Right atrium auricular region (tissue), 2 donors: ENCODE measurements around the gene TENM4. TPM values are rescaled to one million over a fixed set of nuclear protein-coding genes. Genes with fewer than 3 reads are reported as not detected.
"Not testable (repeated sequence)": the region's sequence is repeated elsewhere in the genome, so short reads cannot be mapped to it uniquely, and the experiment has no call there.

ENCODE experiments used
- DNase-seq: peaks from one replicate; pipeline ENCODE4 v3.0.0-alpha.2; 2019; ENCODE audit warnings: low spot score
- H3K27ac ChIP-seq, 2 donors: fragments of 200-600 bp; sonication (generic); 1 replicate in 1 of 2; 2 replicates in 1 of 2; pipeline ENCODE4 v1.5.1; 2016 to 2019
- H3K27me3 ChIP-seq, 2 donors: fragments of 200-600 bp; sonication (generic); one replicate each; pipeline versions ENCODE4 v1.5.1 to v1.6.0; 2017 to 2019
- H3K36me3 ChIP-seq: fragments of 200-600 bp; sonication (generic); one replicate; pipeline ENCODE4 v1.5.1; 2016
- H3K4me1 ChIP-seq, 2 donors: fragments of 200-600 bp; sonication (generic); one replicate each; pipeline versions ENCODE4 v1.5.1 to v1.6.0; 2017 to 2019
- H3K4me3 ChIP-seq, 2 donors: fragments of 200-600 bp; sonication (generic); 1 replicate in 1 of 2; 2 replicates in 1 of 2; pipeline ENCODE4 v1.5.1; 2017 to 2019; ENCODE audit warnings: mild to moderate bottlenecking in 1 of 2, moderate library complexity in 1 of 2
- H3K9me3 ChIP-seq, 2 donors: fragments of 200-600 bp; sonication (generic); one replicate each; pipeline ENCODE4 v1.5.1; 2019
- CTCF ChIP-seq, 2 donors: fragments of 200-600 bp; sonication (generic); IDR thresholded peaks; one replicate each; pipeline ENCODE4 v1.5.1; 2019; ENCODE audit warnings: antibody characterized with exemption in 2 of 2
- total RNA-seq, 2 donors: library from RNA; depleted of rRNA; stranded (reverse); fragments of >200 nt; gene quantifications; one replicate each; pipeline ENCODE4 v1.1.0, GENCODE V29; 2016

The TENM4 gene
- total RNA-seq, 2 donors from 2014 or later: 0.30 to 0.98 TPM

DNA sequence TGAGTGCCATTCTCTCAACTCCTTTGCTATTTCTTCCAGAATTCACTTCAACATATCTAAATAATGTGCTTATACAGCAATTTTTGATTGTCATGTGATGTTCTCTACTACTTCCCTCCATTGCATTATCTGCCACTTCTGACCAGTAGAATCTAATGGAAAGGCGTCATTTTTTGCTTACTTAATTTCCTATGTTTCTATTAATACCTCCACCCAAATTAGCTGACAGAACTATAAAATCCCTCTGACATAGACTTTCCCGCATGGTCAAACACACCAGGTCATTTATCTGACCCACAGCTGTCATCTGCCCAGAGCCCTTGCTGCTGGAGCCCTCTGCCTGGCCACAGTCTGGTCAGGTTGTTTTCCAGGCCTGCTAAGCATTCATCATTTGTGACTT is 607.6 kb downstream of the TENM4 start:
- no peaks in the 10 kb centered on the region for H3K9me3 ChIP-seq
- H3K27ac ChIP-seq: no peak overlapping the region
- H3K36me3 ChIP-seq: no peaks in the 10 kb centered on the region
- H3K4me3 ChIP-seq: no peak overlapping the region
- H3K27me3 ChIP-seq: no peaks in the 10 kb centered on the region
- DNase-seq: no peak
- TF ChIP-seq CTCF (IDR thresholded peaks at IDR 0.05): no peak
- no peaks in the 10 kb centered on the region for H3K4me1 ChIP-seq

DNA sequence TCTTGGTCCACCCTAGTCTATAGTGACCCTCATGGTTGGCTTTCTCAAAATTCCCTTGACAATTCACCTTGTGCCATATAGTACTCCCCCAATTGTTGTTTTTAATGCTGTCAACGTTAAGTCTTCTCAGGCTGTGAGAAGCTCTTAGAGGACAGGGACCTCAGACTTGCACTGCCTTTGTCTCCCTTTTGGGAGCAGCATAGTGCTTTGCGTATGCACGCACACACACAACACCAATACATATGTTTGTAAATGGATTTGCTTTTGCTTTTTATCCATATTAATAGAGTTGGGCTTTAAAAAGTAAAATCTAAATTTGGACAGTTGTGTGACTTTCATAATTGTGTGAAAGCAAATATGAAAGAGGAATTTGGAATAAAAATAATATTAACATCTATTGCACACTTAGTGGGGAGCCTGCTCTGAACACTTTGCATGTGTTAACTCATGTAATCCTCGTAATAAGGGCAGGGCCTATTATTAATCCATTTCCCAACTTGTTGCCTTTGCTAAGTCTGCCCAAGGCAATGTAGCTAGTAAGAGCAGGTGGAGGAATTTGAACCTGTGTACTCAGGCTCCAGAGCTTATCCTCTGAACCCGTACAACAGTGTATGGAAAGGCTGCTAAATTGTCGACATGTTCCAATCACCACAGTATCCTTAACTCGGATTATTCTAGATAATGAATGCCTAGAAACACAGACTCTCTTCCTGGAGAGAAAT is 608.4 kb downstream of the TENM4 start:
- no peaks in the 10 kb centered on the region for H3K27me3 ChIP-seq
- no peak overlapping the region for H3K4me3 ChIP-seq
- DNase-seq: no peak
- H3K36me3 ChIP-seq: no peaks in the 10 kb centered on the region
- no peaks in the 10 kb centered on the region for H3K9me3 ChIP-seq
- H3K27ac ChIP-seq: no peak overlapping the region
- H3K4me1 ChIP-seq: no peaks in the 10 kb centered on the region
- no peak for TF ChIP-seq CTCF (IDR thresholded peaks at IDR 0.05)

DNA sequence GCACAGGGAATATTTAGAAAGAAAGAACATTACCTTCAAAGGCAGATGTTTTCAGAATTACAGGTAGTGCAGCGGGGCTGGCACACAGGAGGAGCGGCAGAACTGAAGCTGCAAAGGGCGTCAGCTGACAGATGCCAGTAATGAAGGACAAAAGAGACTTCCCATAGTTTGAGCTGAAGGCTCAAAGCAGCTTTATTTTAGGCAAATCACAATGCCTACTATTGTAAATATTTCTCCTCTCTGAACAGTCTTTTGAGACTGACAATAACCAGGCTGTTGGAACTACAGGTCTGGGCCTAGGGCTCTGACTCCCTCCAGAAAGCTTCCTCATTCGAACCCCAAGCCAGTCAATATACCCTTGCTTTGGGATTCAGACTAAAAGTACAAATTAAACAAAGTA is 609.3 kb downstream of the TENM4 start:
- Histone ChIP-seq H3K27ac (no peak overlapping the region), H3K4me1 (no peaks in the 10 kb centered on the region), H3K27me3 (no peaks in the 10 kb centered on the region), H3K4me3 (no peak overlapping the region), H3K36me3 (no peaks in the 10 kb centered on the region), H3K9me3 (no peaks in the 10 kb centered on the region)
- TF ChIP-seq CTCF (IDR thresholded peaks at IDR 0.05): no peak
- DNase-seq: no peak

GRCh38 chr11:78830277-78830819 is 610.5 kb downstream of the TENM4 start:
- H3K9me3 ChIP-seq: no peaks in the 10 kb centered on the region
- no peak overlapping the region for H3K4me3 ChIP-seq
- H3K4me1 ChIP-seq: no peaks in the 10 kb centered on the region
- DNase-seq: no peak
- TF ChIP-seq CTCF (IDR thresholded peaks at IDR 0.05): no peak
- H3K36me3 ChIP-seq: no peaks in the 10 kb centered on the region
- H3K27me3 ChIP-seq: no peaks in the 10 kb centered on the region
- no peak overlapping the region for H3K27ac ChIP-seq

DNA sequence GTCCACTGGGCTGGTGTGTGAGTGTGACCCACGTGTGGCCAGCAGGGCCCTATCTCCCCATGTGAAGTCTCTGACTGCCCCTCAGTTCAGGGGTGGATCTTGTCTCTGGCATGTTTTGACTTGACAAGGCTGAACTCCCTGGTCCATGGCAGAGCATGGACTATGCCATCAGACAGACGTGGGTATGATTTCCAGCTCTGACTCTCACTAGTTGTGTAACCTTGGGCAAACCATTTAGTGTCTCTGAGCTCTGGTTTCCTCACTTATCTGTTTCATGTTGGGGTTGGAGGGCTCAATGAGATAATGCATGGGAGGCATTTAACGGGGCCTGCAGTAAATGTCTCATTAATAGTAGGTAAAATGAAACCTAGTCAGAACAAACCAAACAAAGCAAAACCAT is 611.7 kb downstream of the TENM4 start:
- no peak for DNase-seq
- TF ChIP-seq CTCF (IDR thresholded peaks at IDR 0.05): no peak
- Histone ChIP-seq H3K4me3 (no peak overlapping the region), H3K27ac (peak overlapping the region in 1 of 2 donors; percentile 38), H3K27me3 (no peaks in the 10 kb centered on the region), H3K36me3 (no peaks in the 10 kb centered on the region), H3K4me1 (no peaks in the 10 kb centered on the region), H3K9me3 (no peaks in the 10 kb centered on the region)

DNA sequence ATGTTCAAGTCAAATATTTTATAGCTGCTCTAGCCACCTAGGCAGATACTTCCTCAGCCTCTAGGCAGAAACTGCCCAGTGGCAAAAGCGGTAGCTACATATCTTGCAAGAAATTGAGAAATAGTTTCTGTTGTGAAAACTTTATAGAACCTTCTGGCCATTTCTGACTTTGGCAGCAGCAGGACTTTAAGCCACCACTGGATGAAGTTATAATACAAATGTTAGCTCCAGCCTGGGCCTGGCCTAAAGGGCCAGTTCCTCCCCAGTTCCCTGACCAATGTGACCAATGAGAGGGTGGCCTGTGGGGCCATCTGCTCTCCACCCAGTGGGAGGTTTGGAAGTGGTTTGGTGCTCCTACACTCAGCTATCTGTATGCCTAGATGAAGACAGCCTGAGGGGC is 612.2 kb downstream of the TENM4 start:
- no peak overlapping the region for H3K4me3 ChIP-seq
- peak overlapping the region in 1 of 2 donors; percentile 38 for H3K27ac ChIP-seq
- no peaks in the 10 kb centered on the region for H3K36me3 ChIP-seq
- no peaks in the 10 kb centered on the region for H3K4me1 ChIP-seq
- no peak for DNase-seq
- H3K27me3 ChIP-seq: no peaks in the 10 kb centered on the region
- no peaks in the 10 kb centered on the region for H3K9me3 ChIP-seq
- no peak for TF ChIP-seq CTCF (IDR thresholded peaks at IDR 0.05)

DNA sequence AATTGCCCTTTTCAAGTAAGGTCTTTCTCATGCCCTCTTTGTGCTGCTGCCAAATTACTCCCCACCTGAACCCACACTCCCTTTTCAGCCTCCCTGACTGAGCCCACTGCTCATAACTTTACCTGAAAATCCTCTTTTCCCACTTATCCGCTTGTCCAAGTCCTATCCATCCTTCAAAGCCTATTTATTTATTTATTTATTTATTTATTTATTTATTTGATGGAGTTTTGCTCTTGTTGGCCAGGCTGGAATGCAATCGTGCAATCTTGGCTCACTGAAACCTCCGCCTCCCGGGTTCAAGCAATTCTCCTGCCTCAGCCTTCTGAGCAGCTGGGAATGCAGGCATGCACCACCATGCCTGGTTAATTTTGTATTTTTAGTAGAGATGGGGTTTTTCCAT is 613.5 kb downstream of the TENM4 start:
- H3K9me3 ChIP-seq, H3K36me3 ChIP-seq, H3K4me1 ChIP-seq, H3K4me3 ChIP-seq, H3K27ac ChIP-seq, H3K27me3 ChIP-seq, DNase-seq: not testable (repeated sequence)
